BLaER1 (cell line): ENCODE data around the gene PTPRN2.

Experiments
- H3K27ac ChIP-seq: shearing (Covaris generic); formaldehyde crosslinking; 2 replicates; pipeline ENCODE4 v1.8.1; 2022
- H3K27me3 ChIP-seq: shearing (Covaris generic); formaldehyde crosslinking; 2 replicates; pipeline ENCODE4 v1.8.1; 2022
- H3K36me3 ChIP-seq: shearing (Covaris generic); formaldehyde crosslinking; 2 replicates; pipeline ENCODE4 v1.8.1; 2022
- H3K4me1 ChIP-seq: shearing (Covaris generic); formaldehyde crosslinking; 2 replicates; pipeline ENCODE4 v1.8.1; 2022
- H3K4me2 ChIP-seq: shearing (Covaris generic); formaldehyde crosslinking; 2 replicates; pipeline ENCODE4 v1.8.1; 2022
- H3K4me3 ChIP-seq: shearing (Covaris generic); formaldehyde crosslinking; 2 replicates; pipeline ENCODE4 v1.8.1; 2022
- H3K9ac ChIP-seq: shearing (Covaris generic); formaldehyde crosslinking; 2 replicates; pipeline ENCODE4 v1.8.1; 2022
- H3K9me3 ChIP-seq: shearing (Covaris generic); formaldehyde crosslinking; 2 replicates; pipeline ENCODE4 v1.8.1; 2022
- H4K20me1 ChIP-seq: shearing (Covaris generic); formaldehyde crosslinking; 2 replicates; pipeline ENCODE4 v1.8.1; 2022
- Cebpa-rat ChIP-seq: shearing (Covaris generic); IDR thresholded peaks from 2 replicates; pipeline ENCODE4 v1.8.1; 2022

Gene PTPRN2

DNA sequence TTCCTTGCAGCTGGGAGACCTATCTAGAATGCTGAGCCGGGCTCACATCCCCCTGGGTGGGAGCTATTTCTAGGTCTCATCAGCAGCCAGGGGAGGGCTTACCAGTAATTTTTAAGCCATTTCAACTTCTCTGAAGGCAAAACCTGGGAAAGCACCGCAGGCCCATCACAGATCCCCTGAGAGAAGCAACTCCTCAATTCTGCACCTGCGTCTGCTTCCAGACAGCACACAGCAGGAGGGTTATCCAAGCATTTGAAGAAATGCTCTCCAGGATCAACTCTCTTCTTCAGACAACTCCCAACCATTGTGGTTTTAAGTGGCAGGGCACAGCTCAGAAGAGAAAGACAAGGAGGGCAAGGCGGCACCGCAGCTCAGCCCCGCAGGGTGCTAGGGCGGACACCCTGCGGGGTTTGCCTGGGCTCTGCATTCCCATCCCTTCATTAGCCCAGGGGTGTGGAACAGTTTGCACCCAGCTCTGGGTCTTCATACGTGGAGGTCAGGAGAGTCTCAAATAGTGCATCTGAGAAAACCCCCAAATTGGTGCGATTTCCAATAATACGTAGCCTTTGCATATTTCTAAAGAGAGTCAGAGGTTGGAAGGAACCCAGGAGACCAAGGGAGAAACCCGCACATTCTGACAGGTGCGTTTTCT lies 632.1 kb downstream of the PTPRN2 start:
- H3K9ac ChIP-seq = no peak overlapping the region
- no peak overlapping the region for H3K27ac ChIP-seq
- TF ChIP-seq Cebpa-rat = no peak
- H4K20me1 ChIP-seq = no peaks in the 10 kb centered on the region
- H3K4me1 ChIP-seq = peaks cover 10% of the 10 kb centered on the region
- H3K27me3 ChIP-seq = no peaks in the 10 kb centered on the region
- 0 out of 2 replicates have a peak overlapping the region, but pooled peaks have one; percentile 10 for H3K4me2 ChIP-seq
- no peaks in the 10 kb centered on the region for H3K9me3 ChIP-seq
- H3K4me3 ChIP-seq = no peak overlapping the region
- H3K36me3 ChIP-seq = no peaks in the 10 kb centered on the region

GRCh38 chr7:157954901-157955300 lies 632.7 kb downstream of the PTPRN2 start:
- H3K4me1 ChIP-seq = peaks cover 10% of the 10 kb centered on the region
- no peak for TF ChIP-seq Cebpa-rat
- H3K4me2 ChIP-seq = 0 out of 2 replicates have a peak overlapping the region, but pooled peaks have one; percentile 10
- no peak overlapping the region for H3K27ac ChIP-seq
- H3K36me3 ChIP-seq = no peaks in the 10 kb centered on the region
- no peaks in the 10 kb centered on the region for H3K9me3 ChIP-seq
- no peaks in the 10 kb centered on the region for H3K27me3 ChIP-seq
- H4K20me1 ChIP-seq = no peaks in the 10 kb centered on the region
- no peak overlapping the region for H3K9ac ChIP-seq
- no peak overlapping the region for H3K4me3 ChIP-seq

DNA sequence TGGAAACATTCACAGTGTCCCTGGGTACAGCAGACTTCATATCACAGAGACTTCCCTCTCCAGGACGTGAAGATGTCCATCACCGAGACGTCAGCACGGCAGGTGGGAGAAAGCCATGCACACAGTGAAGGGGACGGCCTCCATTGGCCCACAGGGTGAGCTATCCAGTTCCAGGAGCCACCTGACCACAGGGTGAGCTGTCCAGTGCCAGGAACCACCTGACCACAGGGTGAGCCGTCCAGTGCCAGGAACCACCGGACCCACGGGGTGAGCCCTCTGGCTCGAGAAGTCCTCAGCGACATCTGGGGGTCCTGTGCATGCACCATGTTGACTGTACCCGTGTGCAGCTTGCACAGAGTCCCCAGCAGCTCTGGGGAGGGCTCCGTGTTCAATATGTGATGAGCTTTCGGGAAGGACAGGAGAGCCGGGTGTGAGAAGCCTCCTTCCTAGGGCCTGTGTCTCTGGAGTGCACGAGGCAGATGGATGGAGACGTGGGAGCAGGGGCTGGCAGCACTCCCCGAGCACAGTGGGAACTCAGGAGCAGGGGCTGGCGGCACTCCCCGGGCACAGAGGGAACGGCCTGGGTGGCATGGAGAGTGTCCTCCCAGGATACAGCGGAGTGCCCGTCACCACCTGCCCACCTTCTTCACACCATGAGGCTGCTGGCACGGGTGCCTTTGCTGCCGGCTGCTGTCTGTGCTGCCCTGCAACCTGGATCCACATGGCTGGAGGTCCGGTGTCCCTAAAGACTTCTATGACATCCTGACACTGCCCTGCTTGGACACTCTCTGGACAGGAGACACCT lies 634.6 kb downstream of the PTPRN2 start:
- no peak overlapping the region for H3K9ac ChIP-seq
- no peaks in the 10 kb centered on the region for H3K27me3 ChIP-seq
- H4K20me1 ChIP-seq = no peaks in the 10 kb centered on the region
- H3K36me3 ChIP-seq = no peaks in the 10 kb centered on the region
- peaks cover 10% of the 10 kb centered on the region for H3K4me1 ChIP-seq
- H3K4me3 ChIP-seq = no peak overlapping the region
- H3K4me2 ChIP-seq = no peak overlapping the region
- no peak for TF ChIP-seq Cebpa-rat
- H3K27ac ChIP-seq = no peak overlapping the region
- no peaks in the 10 kb centered on the region for H3K9me3 ChIP-seq

GRCh38 chr7:157952050-157952667 lies 635.5 kb downstream of the PTPRN2 start:
- Histone ChIP-seq H3K4me3 (no peak overlapping the region), H3K9ac (no peak overlapping the region), H3K4me2 (no peak overlapping the region), H3K9me3 (peaks cover 8% of the 10 kb centered on the region; the same call in 1 of the 2 replicates), H3K27me3 (no peaks in the 10 kb centered on the region), H3K4me1 (peaks cover 11% of the 10 kb centered on the region), H3K27ac (no peak overlapping the region), H4K20me1 (no peaks in the 10 kb centered on the region), H3K36me3 (no peaks in the 10 kb centered on the region)
- TF ChIP-seq Cebpa-rat = no peak

GRCh38 chr7:157951300-157952049 lies 636.1 kb downstream of the PTPRN2 start:
- no peaks in the 10 kb centered on the region for H4K20me1 ChIP-seq
- H3K4me2 ChIP-seq = no peak overlapping the region
- H3K9me3 ChIP-seq = peaks cover 10% of the 10 kb centered on the region; the same call in 1 of the 2 replicates
- H3K4me1 ChIP-seq = peaks cover 18% of the 10 kb centered on the region
- TF ChIP-seq Cebpa-rat = no peak
- H3K9ac ChIP-seq = no peak overlapping the region
- H3K36me3 ChIP-seq = no peaks in the 10 kb centered on the region
- no peak overlapping the region for H3K27ac ChIP-seq
- H3K27me3 ChIP-seq = no peaks in the 10 kb centered on the region
- no peak overlapping the region for H3K4me3 ChIP-seq

DNA sequence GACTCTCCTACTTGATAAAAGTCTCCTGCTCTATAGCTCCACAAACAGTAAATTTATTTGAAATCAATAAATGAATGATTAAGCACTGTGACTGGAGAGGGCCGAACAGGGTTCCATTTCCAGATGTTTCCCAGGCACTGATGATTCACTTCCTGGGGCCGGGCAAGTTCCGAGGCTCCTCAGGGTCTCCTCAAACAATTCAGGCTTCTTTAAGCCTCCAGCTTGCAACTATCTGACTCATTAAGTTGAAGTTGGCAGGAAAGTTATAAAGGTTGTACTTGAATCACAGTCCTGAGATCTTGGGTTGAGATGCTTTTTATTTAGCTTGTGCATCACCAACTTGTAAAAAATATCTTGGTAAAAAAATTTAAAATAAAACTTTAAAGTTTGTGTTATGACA lies 637.9 kb downstream of the PTPRN2 start:
- Histone ChIP-seq H3K27ac (no peak overlapping the region), H3K9me3 (peaks cover 10% of the 10 kb centered on the region; the same call in 1 of the 2 replicates), H3K27me3 (no peaks in the 10 kb centered on the region), H3K4me2 (no peak overlapping the region), H3K4me3 (no peak overlapping the region), H3K4me1 (peaks cover 26% of the 10 kb centered on the region), H3K36me3 (no peaks in the 10 kb centered on the region), H4K20me1 (no peaks in the 10 kb centered on the region), H3K9ac (no peak overlapping the region)
- no peak for TF ChIP-seq Cebpa-rat

GRCh38 chr7:157947504-157947903 lies 640.1 kb downstream of the PTPRN2 start:
- H3K36me3 ChIP-seq = no peaks in the 10 kb centered on the region
- H3K4me3 ChIP-seq = no peak overlapping the region
- no peak overlapping the region for H3K9ac ChIP-seq
- TF ChIP-seq Cebpa-rat = no peak
- H3K27me3 ChIP-seq = no peaks in the 10 kb centered on the region
- H3K4me1 ChIP-seq = peaks cover 47% of the 10 kb centered on the region
- peaks cover 10% of the 10 kb centered on the region; the same call in 1 of the 2 replicates for H3K9me3 ChIP-seq
- H3K27ac ChIP-seq = no peak overlapping the region
- no peak overlapping the region for H3K4me2 ChIP-seq
- no peaks in the 10 kb centered on the region for H4K20me1 ChIP-seq

GRCh38 chr7:157946398-157947060 lies 641.1 kb downstream of the PTPRN2 start:
- Histone ChIP-seq H3K9me3 (peaks cover 10% of the 10 kb centered on the region; the same call in 1 of the 2 replicates), H3K4me1 (peaks cover 56% of the 10 kb centered on the region), H3K27ac (peak overlapping the region; percentile 80)

DNA sequence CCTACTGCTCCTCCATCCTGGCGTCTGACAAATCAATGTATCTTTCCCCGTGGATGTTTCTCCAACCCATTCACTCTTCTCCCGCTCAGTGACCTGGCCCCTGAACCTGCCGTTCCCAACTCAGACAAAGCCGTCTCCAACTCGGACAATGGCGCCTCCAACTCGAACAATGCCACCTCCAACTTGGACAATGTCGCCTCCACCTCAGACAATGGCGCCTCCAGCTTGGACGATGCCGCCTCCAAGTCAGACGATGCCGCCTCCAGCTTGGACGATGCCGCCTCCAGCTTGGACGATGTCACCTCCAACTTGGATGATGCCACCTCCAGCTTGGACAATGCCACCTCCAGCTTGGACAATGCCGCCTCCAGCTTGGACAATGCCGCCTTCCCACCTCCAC lies 642.2 kb downstream of the PTPRN2 start:
- Histone ChIP-seq H3K4me2 (peak overlapping the region; percentile 74), H4K20me1 (no peaks in the 10 kb centered on the region), H3K36me3 (no peaks in the 10 kb centered on the region), H3K27me3 (no peaks in the 10 kb centered on the region), H3K4me3 (no peak overlapping the region), H3K27ac (peak overlapping the region; percentile 80), H3K9me3 (peaks cover 10% of the 10 kb centered on the region; the same call in 1 of the 2 replicates), H3K4me1 (peaks cover 57% of the 10 kb centered on the region), H3K9ac (peak overlapping the region; percentile 38; the same call in 1 of the 2 replicates)
- no peak for TF ChIP-seq Cebpa-rat

More at GRCh38 chr7:157946398-157947060, 641.1 kb downstream of the PTPRN2 start:
- no peaks in the 10 kb centered on the region for H3K36me3 ChIP-seq
- TF ChIP-seq Cebpa-rat = no peak
- H3K27me3 ChIP-seq = no peaks in the 10 kb centered on the region
- no peak overlapping the region for H3K4me3 ChIP-seq
- peak overlapping the region; percentile 74 for H3K4me2 ChIP-seq
- no peaks in the 10 kb centered on the region for H4K20me1 ChIP-seq
- 0 out of 2 replicates have a peak overlapping the region, but pooled peaks have one; percentile 38 for H3K9ac ChIP-seq
